Activated CD4-positive, alpha-beta T cell treated with anti-CD3 and anti-CD28 coated beads, Interleukin-2, amount 50 U/mL, for 16 hours (primary cell): ENCODE data around the gene COG3.
A peak's percentile ranks its signal among the peaks of the same experiment; 100 is the strongest.

Source experiments
- DNase-seq: peaks from one replicate; pipeline ENCODE4 v3.0.0-alpha.2; 2020

The COG3 gene

DNA sequence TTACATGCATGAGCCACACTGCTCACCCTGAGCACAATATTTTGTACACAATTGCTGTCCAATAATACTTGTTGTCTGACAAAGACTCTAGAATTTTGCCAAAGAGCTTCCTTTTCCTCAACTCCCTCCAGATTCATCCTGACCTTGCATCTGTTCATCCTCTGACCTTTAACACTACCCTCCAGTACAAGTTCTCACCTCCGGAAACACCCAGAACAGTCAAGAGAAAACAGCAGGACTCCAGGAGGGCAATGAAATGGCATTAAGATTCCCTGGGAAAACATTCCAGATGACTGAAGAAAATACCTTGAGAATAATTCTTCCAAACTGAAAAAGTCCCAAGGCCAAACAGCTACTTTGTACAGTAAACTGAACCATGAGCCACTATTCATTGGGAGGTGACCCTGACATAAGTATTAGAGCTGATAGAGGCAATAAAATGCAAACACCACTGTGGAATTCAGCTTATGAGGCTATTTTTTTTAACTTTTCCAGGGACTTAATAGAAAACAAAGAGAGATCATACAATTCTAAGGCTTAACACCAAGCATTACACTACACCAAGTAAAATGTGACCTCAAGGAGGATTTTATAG lies 15.7 kb upstream of the COG3 start:
- no peak for DNase-seq

GRCh38 chr13:45451282-45451681 lies 13.5 kb upstream of the COG3 start:
- DNase-seq = no peak

- no peak for DNase-seq
Measured at GRCh38 chr13:45454204-45454603, 10.5 kb upstream of the COG3 start.

GRCh38 chr13:45456196-45456972 lies 8.4 kb upstream of the COG3 start:
- DNase-seq = no peak

DNA sequence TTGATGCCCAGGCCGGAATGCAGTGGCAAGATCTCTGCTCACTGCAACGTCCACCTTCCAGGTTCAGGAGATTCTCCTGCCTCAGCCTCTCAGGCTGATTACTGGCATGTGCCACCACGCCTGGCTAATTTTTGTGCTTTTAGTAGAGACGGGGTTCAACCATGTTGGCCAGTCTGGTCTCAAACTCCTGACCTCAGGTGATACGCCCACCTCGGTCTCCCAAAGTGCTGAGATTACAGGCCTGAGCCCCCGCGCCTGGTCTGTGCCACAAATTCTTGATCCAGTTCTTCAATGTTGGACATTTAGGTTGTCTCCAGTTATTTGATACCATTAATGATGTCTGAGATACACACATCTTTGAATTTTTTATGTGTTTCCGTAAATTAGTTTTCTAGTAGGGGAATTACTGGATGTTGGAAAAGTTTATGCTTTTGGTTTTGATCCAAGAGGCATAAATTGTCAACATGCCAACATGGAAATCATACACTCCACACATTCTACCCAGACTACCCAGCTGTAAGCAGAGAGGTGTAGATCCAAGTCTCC lies 525 bp upstream of the COG3 start:
- no peak for DNase-seq

DNA sequence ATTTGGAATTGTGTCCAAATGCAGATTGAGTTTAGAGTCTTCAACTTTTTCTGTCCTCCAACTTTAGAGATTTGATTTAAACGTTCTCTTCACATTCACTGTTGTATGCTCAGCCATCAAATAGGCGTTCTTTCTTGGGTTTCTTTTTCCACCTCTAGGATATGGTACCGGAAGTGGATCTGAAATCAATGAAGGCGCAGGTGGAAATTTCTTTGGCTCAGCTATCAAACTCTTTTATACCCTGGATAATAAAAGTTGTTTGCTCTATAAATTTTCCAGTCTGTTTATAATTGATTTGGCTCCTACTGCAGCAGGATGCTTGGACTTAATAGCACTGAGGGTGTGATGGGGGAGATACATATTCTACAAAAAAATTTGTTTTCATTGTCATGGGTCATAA lies 1.6 kb downstream of the COG3 start:
- DNase-seq = no peak

DNA sequence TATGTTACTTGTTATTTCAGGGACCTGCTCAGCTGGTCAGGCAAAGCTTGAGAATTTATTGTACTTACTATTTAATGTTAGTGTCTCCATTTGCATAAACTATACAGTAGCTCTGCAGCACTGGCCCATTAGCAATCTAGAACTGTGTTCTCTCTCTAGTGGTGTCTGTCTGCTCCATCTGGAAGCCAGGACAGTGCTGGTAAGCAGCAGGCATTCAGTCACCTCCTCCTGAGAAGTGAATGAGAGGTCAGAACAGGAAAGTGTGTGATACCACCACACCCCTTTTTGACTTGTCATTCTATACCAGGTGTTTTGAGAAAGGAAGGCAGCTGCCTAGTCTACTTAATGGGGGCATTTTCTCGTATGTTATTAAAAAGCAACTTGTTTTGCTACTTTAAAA lies 3.9 kb downstream of the COG3 start:
- DNase-seq = peak; percentile 14

DNA sequence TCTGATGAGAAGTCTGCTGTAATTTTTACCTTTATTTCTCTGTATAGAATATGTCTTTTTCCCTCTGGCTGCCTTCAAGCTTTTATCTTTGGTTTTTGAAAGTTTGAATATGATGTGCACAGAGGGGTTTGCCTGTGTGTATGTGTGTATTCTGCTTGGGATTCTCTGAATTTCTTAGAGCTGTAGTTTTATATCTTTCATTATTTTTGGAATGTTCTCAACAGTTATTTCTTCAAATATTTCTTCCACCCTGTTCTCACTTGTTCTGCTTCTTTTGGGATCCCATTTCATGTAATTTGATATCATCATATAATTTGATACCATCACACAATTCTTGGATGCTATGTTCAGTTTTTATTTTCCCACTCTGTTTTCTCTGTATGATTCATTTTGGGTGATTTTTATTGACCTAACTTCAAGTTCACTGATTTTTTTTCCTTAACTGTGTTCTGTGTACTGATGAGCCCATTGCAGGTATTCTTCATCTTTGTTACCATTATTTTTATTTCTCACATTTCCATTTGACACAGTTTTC lies 7.5 kb downstream of the COG3 start:
- no peak for DNase-seq

GRCh38 chr13:45473627-45474026 lies 8.9 kb downstream of the COG3 start:
- DNase-seq = peak; percentile 10

DNA sequence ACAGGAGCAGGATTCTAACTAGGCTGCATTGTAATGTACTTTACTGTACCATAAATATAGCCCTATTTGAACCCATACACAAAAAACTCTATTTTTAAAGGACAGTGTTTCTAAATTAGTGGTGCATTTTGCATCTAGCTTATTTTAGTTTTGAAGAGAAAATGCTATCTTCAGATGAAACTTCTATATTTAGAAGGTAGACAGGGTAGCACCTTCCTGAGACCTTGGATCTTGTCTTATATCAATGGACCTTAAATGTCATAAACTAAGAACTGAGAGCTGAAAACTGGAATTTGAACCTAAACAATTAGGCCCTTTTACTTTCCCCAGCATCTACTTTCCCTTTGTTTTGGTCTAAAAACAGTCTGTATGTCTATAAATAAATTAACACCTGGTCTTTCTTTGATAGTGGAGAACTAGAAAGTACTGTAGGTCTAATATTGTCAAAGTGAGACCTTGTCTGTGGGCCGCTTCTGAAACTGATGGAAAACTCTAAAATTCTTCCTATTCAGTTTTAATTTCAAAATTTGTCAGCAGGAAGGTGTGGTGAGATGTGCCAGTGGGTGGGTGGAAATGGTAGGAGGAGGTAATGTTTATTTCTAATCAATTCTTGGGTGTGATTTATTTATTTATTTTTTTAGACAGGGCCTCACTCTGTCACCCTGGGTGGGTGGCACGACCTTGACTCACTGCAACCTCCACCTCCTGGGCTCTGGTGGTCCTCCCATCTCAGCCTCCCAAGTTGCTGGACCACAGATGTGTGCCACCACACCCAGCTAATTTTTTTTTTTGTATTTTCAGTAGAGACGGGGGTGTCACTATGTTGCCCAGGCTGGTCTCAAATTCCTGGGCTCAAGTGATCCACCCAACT lies 10.1 kb downstream of the COG3 start:
- DNase-seq = peak; percentile 27

GRCh38 chr13:45479661-45480060 lies 14.9 kb downstream of the COG3 start:
- DNase-seq = no peak

DNA sequence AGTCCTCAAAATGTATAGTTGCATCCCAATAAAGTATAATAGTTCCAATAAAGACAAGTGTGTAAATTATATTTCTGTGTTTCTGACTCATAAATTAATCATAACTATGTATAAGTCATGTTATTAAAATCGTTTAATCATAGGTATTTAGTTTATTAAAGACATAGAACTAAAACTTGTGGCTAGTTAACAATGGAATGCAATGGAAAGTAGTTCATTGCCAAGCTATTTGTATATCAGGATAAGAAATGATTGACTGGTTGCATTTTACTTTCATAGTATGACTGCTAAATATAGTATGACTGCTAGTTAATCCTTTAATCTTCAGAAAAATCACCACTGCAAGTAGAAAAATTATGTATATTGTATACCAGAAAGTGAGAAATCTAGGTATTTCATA lies 16.9 kb downstream of the COG3 start:
- no peak for DNase-seq

GRCh38 chr13:45482571-45483173 lies 17.9 kb downstream of the COG3 start:
- DNase-seq = no peak

DNA sequence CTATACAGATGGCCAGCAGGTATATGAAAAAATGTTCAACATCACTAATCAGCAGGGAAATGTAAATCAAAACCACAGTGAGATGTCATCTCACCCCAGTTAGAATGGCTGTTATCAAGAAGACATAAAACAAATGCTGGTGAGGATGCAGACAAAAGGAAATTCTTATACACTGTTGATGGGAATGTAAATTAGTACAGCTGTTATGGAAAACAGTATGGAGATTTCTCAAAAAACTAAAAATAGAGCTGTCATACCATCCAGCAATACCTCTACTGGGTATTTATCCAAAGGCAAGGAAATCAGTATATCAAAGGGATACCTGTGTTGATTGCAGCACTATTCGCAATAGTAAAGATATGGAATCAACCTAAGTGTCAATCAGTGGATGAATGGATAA lies 22.9 kb downstream of the COG3 start:
- DNase-seq = no peak

DNA sequence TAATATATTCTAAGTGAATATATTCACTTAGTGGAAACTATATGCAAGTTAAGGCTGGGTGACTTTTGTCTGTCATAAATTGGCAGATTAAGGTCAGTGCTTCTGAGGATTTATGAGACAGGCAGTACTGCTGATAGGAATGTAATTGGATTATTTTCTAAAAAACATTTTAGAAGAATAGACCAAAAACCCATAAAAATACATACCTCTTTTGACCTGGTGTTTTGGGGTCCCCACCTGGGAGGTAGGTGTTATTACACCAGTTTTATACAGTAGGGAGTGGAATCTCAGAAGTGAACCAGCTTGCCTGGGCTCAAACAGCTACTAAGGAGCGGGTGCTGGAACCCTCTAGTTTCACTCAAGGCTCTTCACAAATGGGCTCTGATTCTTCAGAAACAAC lies 25.3 kb downstream of the COG3 start:
- DNase-seq = peak; percentile 20

DNA sequence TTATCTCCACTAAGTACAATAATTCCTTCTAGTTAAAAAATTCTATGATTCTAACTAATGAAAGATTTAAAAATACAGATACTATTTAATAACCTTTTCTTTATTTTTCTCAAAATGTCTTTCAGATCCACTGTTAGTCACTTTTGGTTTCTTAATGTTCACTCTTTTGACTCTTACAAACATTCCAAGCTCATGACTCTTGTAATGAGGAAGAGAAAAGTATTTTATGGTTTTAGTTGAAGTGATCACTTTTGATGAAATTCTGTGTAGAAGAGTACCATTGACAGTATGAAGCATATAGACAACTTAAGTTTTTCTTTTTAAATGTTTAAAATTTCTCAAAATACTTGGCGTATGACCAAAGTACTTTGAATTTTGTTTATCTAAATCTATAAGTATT lies 27.8 kb downstream of the COG3 start:
- DNase-seq = no peak

GRCh38 chr13:45496942-45497341 lies 32.2 kb downstream of the COG3 start:
- no peak for DNase-seq

DNA sequence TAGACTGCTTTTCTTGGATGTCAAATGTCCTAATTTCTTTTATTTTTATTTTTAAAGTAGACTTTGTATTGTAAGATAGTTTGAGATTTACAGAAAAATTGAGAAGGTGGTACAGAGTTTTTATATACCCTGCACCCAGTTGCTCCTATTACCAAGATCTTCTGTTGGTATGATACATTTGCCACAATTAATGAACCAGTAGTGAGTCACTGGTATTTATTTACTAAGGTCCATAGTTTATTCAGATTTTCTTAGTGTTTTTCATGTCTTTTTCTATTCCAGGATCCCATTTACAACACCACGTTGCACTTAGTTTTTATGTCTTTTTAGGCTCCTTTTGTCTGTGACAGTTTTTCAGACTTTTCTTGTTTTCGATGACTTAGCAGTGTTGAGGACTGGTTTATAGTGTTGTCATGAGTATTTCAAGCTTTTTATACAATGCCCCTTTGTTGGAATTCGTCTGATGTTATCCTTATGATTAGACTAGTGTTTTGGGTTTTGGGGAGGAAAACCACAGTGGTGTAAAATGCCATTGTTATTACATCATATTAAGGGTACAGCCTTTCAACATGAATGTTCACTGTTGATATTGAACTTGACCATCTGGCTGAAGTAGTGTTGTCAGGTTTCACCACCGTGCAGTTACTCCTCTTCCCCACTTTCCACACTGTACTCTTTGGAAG lies 35.9 kb downstream of the COG3 start:
- DNase-seq = peak; percentile 25

- DNase-seq = no peak
Measured at GRCh38 chr13:45501175-45501526, 36.4 kb downstream of the COG3 start.

- no peak for DNase-seq
Measured at GRCh38 chr13:45503658-45504057, 38.9 kb downstream of the COG3 start.

- DNase-seq = no peak
Measured at GRCh38 chr13:45506811-45507210, 42.1 kb downstream of the COG3 start.

DNA sequence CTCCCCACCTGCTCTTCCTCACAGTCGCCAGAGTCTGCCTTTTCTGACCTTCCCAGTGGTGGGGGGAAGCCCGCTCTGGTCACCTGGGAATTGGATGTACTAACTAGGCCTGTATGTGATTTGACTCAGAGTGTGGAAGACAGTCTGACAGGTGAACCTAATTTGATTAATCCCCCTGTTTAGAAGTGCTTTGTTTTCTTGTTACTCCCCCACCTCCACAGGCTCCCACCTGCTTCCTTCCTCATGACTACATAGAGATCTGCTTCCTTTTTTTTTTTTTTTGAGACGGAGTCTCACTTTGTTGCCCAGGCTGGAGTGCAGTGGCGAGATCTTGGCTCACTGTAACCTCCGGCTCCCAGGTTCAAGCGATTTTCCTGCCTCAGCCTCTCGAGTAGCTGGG lies 44.0 kb downstream of the COG3 start:
- DNase-seq = no peak
